Neural cell (in vitro differentiated cells): ENCODE measurements around the gene CNNM2.

Experiments used
- CTCF ChIP-seq: fragments of 450-650 bp; IDR thresholded peaks from 2 replicates; pipeline ENCODE4 v1.5.1; 2014; ENCODE audit warnings: antibody characterized with exemption, mild to moderate bottlenecking, moderate library complexity; ENCODE audit not compliant: poor library complexity, severe bottlenecking
- EP300 ChIP-seq: fragments of 450-650 bp; conservative IDR thresholded peaks from 2 replicates; pipeline ENCODE4 v1.6.1; 2014; ENCODE audit warnings: antibody characterized with exemption, mild to moderate bottlenecking, moderate library complexity; ENCODE audit not compliant: poor library complexity, severe bottlenecking
- EZH2 ChIP-seq: fragments of 200-600, 300-800 bp; shearing (Covaris generic), sonication (generic); IDR thresholded peaks from 2 replicates; pipeline ENCODE4 v1.6.1; 2014; ENCODE audit warnings: antibody characterized with exemption, low read length, borderline replicate concordance, mild to moderate bottlenecking; ENCODE audit not compliant: insufficient read depth, poor library complexity, severe bottlenecking

DNA sequence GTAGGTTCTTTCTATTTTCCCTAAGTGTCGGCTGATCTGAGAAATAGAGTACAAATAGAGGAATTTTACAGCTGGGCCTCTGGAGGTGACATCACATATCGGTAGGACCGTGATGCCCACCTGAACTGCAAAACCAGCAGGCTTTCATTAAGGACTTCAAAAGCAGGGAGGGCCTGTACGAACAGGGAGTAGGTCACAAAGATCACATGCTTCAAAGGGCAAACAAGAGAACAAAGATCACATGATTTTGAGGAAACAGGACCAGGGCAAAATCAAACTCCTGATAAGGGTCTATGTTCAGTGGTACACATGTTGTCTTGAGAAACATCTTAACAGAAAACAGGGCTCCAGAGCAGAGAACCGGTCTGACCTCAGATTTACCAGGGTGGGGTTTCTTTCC, 88.9 kb downstream of the CNNM2 start:
- TF ChIP-seq EZH2 = no peak
- TF ChIP-seq EP300 = no peak
- no peak for TF ChIP-seq CTCF
